H1 (cell line): ENCODE results near the gene KRTAP20-3. TPM values are rescaled to one million over a fixed set of nuclear protein-coding genes. Genes with fewer than 3 reads are reported as not detected.

Source experiments
- CTCF ChIA-PET: fragments of 300-600 bp; sonication (Branson Sonifier 250); formaldehyde crosslinking; loops from one replicate; lab custom pipeline; 2021; ENCODE audit not compliant: partially characterized antibody; lab: Charles Lee
- POLR2A ChIA-PET: fragments of 300-600 bp; sonication (Branson Sonifier 250); formaldehyde crosslinking; loops from one replicate; lab custom pipeline; 2021; ENCODE audit warnings: inconsistent platforms; ENCODE audit not compliant: partially characterized antibody; lab: Charles Lee
- DNase-seq, 2 experiments: peaks; one replicate each; pipeline versions ENCODE4 v3.0.0 to v3.0.0-alpha.2; 2010 to 2022; ENCODE audit warnings: low spot score in 2 of 2, low read depth in 1 of 2, mixed read lengths in 1 of 2
- FAIRE-seq: peaks from 2 replicates; lab custom pipeline; 2011; peaks lifted over from hg19 to GRCh38; lab: Jason Lieb, UNC
- H2AFZ ChIP-seq: 2 replicates; pipeline ENCODE4 v1.8.1; 2012; ENCODE audit warnings: low read length, inconsistent platforms
- H2AK5ac ChIP-seq: 2 replicates; pipeline ENCODE4 v1.6.1; 2013; ENCODE audit warnings: low read depth, low read length
- H2BK120ac ChIP-seq: replicated peaks from 2 replicates; pipeline ENCODE3; 2013; ENCODE audit warnings: low read depth, low read length, inconsistent platforms
- H2BK12ac ChIP-seq: 2 replicates; pipeline ENCODE4 v1.6.1; 2013; ENCODE audit warnings: low read depth, low read length
- H2BK15ac ChIP-seq: 2 replicates; pipeline ENCODE4 v1.6.1; 2013; ENCODE audit warnings: low read length
- H2BK20ac ChIP-seq: 2 replicates; pipeline ENCODE4 v1.6.1; 2013; ENCODE audit warnings: low read length
- H2BK5ac ChIP-seq: 2 replicates; pipeline ENCODE4 v1.6.1; 2013; ENCODE audit warnings: low read depth, low read length
- H3K14ac ChIP-seq: 2 replicates; pipeline ENCODE4 v1.6.1; 2013; ENCODE audit warnings: inconsistent platforms; ENCODE audit not compliant: insufficient read length
- H3K18ac ChIP-seq: 2 replicates; pipeline ENCODE4 v1.6.1; 2013; ENCODE audit warnings: low read length; ENCODE audit errors: extremely low read depth
- H3K23ac ChIP-seq: 2 replicates; pipeline ENCODE4 v1.6.1; 2013; ENCODE audit warnings: inconsistent platforms; ENCODE audit not compliant: insufficient read length
- H3K23me2 ChIP-seq: 2 replicates; pipeline ENCODE4 v1.6.1; 2013; ENCODE audit warnings: low read depth, low read length
- H3K27ac ChIP-seq: 2 replicates; pipeline ENCODE4 v1.6.1; 2011; ENCODE audit warnings: low read depth, low read length, inconsistent platforms
- H3K27me3 ChIP-seq, 4 experiments: replicated peaks in 1 of 4; 1 replicate in 1 of 4; 2 replicates in 3 of 4; pipeline versions ENCODE4 v1.6.1 to v1.8.1; 2011 to 2013; ENCODE audit warnings: low read length in 3 of 4, mild to moderate bottlenecking in 3 of 4, inconsistent platforms in 2 of 4, mixed read lengths in 2 of 4, moderate library complexity in 1 of 4; ENCODE audit not compliant: control insufficient read depth in 3 of 4, insufficient read depth in 3 of 4; ENCODE audit errors: extremely low read depth in 1 of 4
- H3K36me3 ChIP-seq, 4 experiments: 2 replicates each; pipeline versions ENCODE4 v1.6.1 to v1.8.1; 2011 to 2013; ENCODE audit warnings: mild to moderate bottlenecking in 4 of 4, low read length in 3 of 4, moderate library complexity in 2 of 4, control low read depth in 1 of 4, inconsistent platforms in 1 of 4; ENCODE audit not compliant: insufficient read depth in 4 of 4, control insufficient read depth in 2 of 4
- H3K4ac ChIP-seq: replicated peaks from 2 replicates; pipeline ENCODE3; 2013; ENCODE audit warnings: low read length, low read depth, mixed read lengths, inconsistent platforms; ENCODE audit not compliant: insufficient read length
- H3K4me1 ChIP-seq, 4 experiments: replicated peaks in 1 of 4; 1 replicate in 1 of 4; 2 replicates in 3 of 4; pipeline versions ENCODE4 v1.6.1 to v1.8.1; 2011 to 2013; ENCODE audit warnings: low read length in 3 of 4, inconsistent platforms in 2 of 4, mixed read lengths in 1 of 4; ENCODE audit not compliant: insufficient read depth in 4 of 4, control insufficient read depth in 3 of 4
- H3K4me2 ChIP-seq, 2 experiments: 2 replicates each; pipeline versions ENCODE4 v1.6.1 to v1.8.1; 2011 to 2013; ENCODE audit warnings: low read depth in 2 of 2, low read length in 2 of 2, control low read depth in 1 of 2, inconsistent platforms in 1 of 2, mild to moderate bottlenecking in 1 of 2; ENCODE audit not compliant: insufficient read depth in 1 of 2
- H3K4me3 ChIP-seq, 4 experiments: fragments of 200-600, 300-600 bp in 1 of 4; sonication (generic), shearing (Covaris generic), sonication (Bioruptor Twin) in 1 of 4; 2 replicates each; pipeline versions ENCODE4 v1.5.1 to v1.8.1; 2011 to 2016; ENCODE audit warnings: low read length in 4 of 4, low read depth in 3 of 4, control low read depth in 2 of 4, inconsistent platforms in 2 of 4, mild to moderate bottlenecking in 2 of 4, mixed read lengths in 1 of 4, moderate library complexity in 1 of 4; ENCODE audit not compliant: insufficient read depth in 2 of 4; ENCODE audit errors: extremely low read depth in 1 of 4
- H3K56ac ChIP-seq: replicated peaks from 2 replicates; pipeline ENCODE3; 2013; ENCODE audit warnings: low read depth, mild to moderate bottlenecking, mixed read lengths, low read length, inconsistent platforms; ENCODE audit not compliant: insufficient read length
- H3K79me1 ChIP-seq: 2 replicates; pipeline ENCODE4 v1.6.1; 2013; ENCODE audit warnings: low read depth, low read length, control low read depth
- H3K79me2 ChIP-seq, 2 experiments: 2 replicates each; pipeline versions ENCODE4 v1.6.1 to v1.8.1; 2012 to 2013; ENCODE audit warnings: low read length in 2 of 2, mild to moderate bottlenecking in 2 of 2, inconsistent platforms in 1 of 2; ENCODE audit not compliant: insufficient read depth in 2 of 2, control insufficient read depth in 1 of 2
- H3K9ac ChIP-seq, 4 experiments: replicated peaks in 1 of 4; 1 replicate in 1 of 4; 2 replicates in 3 of 4; pipeline versions ENCODE4 v1.6.1 to v1.8.1; 2011 to 2013; ENCODE audit warnings: low read depth in 3 of 4, low read length in 3 of 4, control low read depth in 2 of 4, mild to moderate bottlenecking in 2 of 4, moderate library complexity in 2 of 4, inconsistent platforms in 1 of 4; ENCODE audit errors: extremely low read depth in 1 of 4
- H3K9me3 ChIP-seq, 2 experiments: 2 replicates each; pipeline versions ENCODE4 v1.6.1 to v1.8.1; 2012 to 2013; ENCODE audit warnings: mild to moderate bottlenecking in 2 of 2, moderate library complexity in 2 of 2, control low read depth in 1 of 2, inconsistent platforms in 1 of 2, low read depth in 1 of 2, low read length in 1 of 2, mixed read lengths in 1 of 2; ENCODE audit not compliant: insufficient read depth in 2 of 2
- H4K20me1 ChIP-seq, 2 experiments: replicated peaks in 1 of 2; 2 replicates each; pipeline versions ENCODE3 to v1.8.1; 2011 to 2013; ENCODE audit warnings: inconsistent platforms in 2 of 2, low read length in 2 of 2, mild to moderate bottlenecking in 1 of 2; ENCODE audit not compliant: insufficient read depth in 2 of 2, control insufficient read depth in 1 of 2
- H4K5ac ChIP-seq: 2 replicates; pipeline ENCODE4 v1.6.1; 2013; ENCODE audit warnings: low read length, low read depth, mixed read lengths, inconsistent platforms; ENCODE audit not compliant: insufficient read length
- H4K8ac ChIP-seq: 2 replicates; pipeline ENCODE4 v1.8.0; 2013; ENCODE audit warnings: mild to moderate bottlenecking, moderate library complexity, low read length, inconsistent platforms; ENCODE audit not compliant: insufficient read depth; ENCODE audit errors: extremely low read depth
- H4K91ac ChIP-seq: replicated peaks from 2 replicates; pipeline ENCODE3; 2013; ENCODE audit warnings: low read length, mixed read lengths, inconsistent platforms; ENCODE audit not compliant: insufficient read length
- ASH2L ChIP-seq: fragments of 200-600, 300-600 bp; sonication (generic); IDR thresholded peaks from one replicate; pipeline ENCODE4 v1.7.1; 2017; ENCODE audit warnings: low read length
- ATF3 ChIP-seq: IDR thresholded peaks from 2 replicates; pipeline ENCODE4 v1.6.1; 2011; ENCODE audit warnings: low read depth, mild to moderate bottlenecking, low read length; ENCODE audit not compliant: insufficient read depth
- CBX5 ChIP-seq: fragments of 300-800, 300-1000 bp; sonication (generic); IDR thresholded peaks from 2 replicates; pipeline ENCODE4 v1.7.1; 2016; ENCODE audit warnings: antibody characterized with exemption, low read length, low read depth
- CBX8 ChIP-seq: fragments of 300-800, 300-1000 bp; sonication (generic); IDR thresholded peaks from 2 replicates; pipeline ENCODE4 v1.7.1; 2016; ENCODE audit warnings: low read depth, low read length, borderline replicate concordance
- CHD2 ChIP-seq: IDR thresholded peaks from 2 replicates; pipeline ENCODE4 v1.6.1; 2012; ENCODE audit warnings: low read length, improper control_type of control experiment
- CTBP2 ChIP-seq: IDR thresholded peaks from 2 replicates; pipeline ENCODE4 v1.7.0; 2011; ENCODE audit warnings: borderline replicate concordance, mild to moderate bottlenecking, moderate library complexity, mixed read lengths, low read length; ENCODE audit not compliant: insufficient read depth, insufficient read length
- JUN ChIP-seq: IDR thresholded peaks from 2 replicates; pipeline ENCODE4 v1.6.1; 2011; ENCODE audit warnings: low read depth, mild to moderate bottlenecking, improper control_type of control experiment, low read length
- KDM1A ChIP-seq: fragments of 200-600, 300-600 bp; sonication (generic); IDR thresholded peaks from 2 replicates; pipeline ENCODE4 v1.7.1; 2016; ENCODE audit warnings: mild to moderate bottlenecking, low read length, borderline replicate concordance
- KDM4A ChIP-seq: IDR thresholded peaks from one replicate; pipeline ENCODE4 v1.7.1; 2012; ENCODE audit warnings: low read depth, mild to moderate bottlenecking, moderate library complexity, low read length, inconsistent platforms; ENCODE audit not compliant: severe bottlenecking
- KDM5A ChIP-seq: fragments of 200-600 bp; IDR thresholded peaks from 2 replicates; pipeline ENCODE4 v1.7.1; 2012; ENCODE audit warnings: mild to moderate bottlenecking, low read length, inconsistent platforms, mixed read lengths
- NRF1 ChIP-seq: IDR thresholded peaks from 2 replicates; pipeline ENCODE4 v1.6.1; 2011; ENCODE audit warnings: mild to moderate bottlenecking, low read depth, low read length, improper control_type of control experiment
- POLR2A ChIP-seq, 2 experiments: IDR thresholded peaks; 1 replicate in 1 of 2; 2 replicates in 1 of 2; pipeline ENCODE4 v1.6.1; 2011; ENCODE audit warnings: low read depth in 2 of 2, low read length in 2 of 2, mild to moderate bottlenecking in 2 of 2; ENCODE audit errors: control extremely low read depth in 1 of 2
- POLR2AphosphoS5 ChIP-seq: IDR thresholded peaks from 2 replicates; pipeline ENCODE4 v1.6.1; 2011; ENCODE audit warnings: low read depth, low read length
- RAD21 ChIP-seq, 2 experiments: IDR thresholded peaks in 1 of 2; conservative IDR thresholded peaks in 1 of 2; 2 replicates each; pipeline ENCODE4 v1.6.1; 2011; ENCODE audit warnings: low read depth in 2 of 2, low read length in 2 of 2, improper control_type of control experiment in 1 of 2, inconsistent platforms in 1 of 2, mild to moderate bottlenecking in 1 of 2, moderate library complexity in 1 of 2
- RXRA ChIP-seq: IDR thresholded peaks from 2 replicates; pipeline ENCODE4 v1.6.1; 2011; ENCODE audit warnings: low read depth, mild to moderate bottlenecking, low read length, moderate library complexity; ENCODE audit not compliant: insufficient read depth
- SRF ChIP-seq: IDR thresholded peaks from 2 replicates; pipeline ENCODE4 v1.6.1; 2011; ENCODE audit warnings: mild to moderate bottlenecking, low read depth, low read length, moderate library complexity
- polyA plus RNA-seq, 7 experiments: library from polyadenylated mRNA; depleted of rRNA in 3 of 7; stranded (reverse) in 5 of 7; unstranded in 2 of 7; fragments of >200 nt in 5 of 7; fragments of 200-250 nt in 2 of 7; gene quantifications; 1 replicate in 5 of 7; 2 replicates in 1 of 7; 4 replicates in 1 of 7; pipeline versions ENCODE4 v1.2.1 to v1.2.3, GENCODE V29; 2011 to 2013; ENCODE audit warnings: missing spikeins in 2 of 7, mixed read lengths in 2 of 7
- total RNA-seq: library from RNA; stranded (reverse); fragmentation: NEBNext Ultra II Directional; extraction: Animal tissue kit (Norgen Biotek cat#: 25700); gene quantifications from 2 replicates; pipeline ENCODE4 v1.2.1, GENCODE V29; 2021

KRTAP20-3 gene
- total and polyA plus RNA-seq, 2 of the 8 experiments (the other 6 are each of a cell fraction or from before 2014, with no cell fraction given): not detected

- no peaks in the 10 kb centered on the region for H3K36me3 ChIP-seq
Measured at GRCh38 chr21:30676737-30677136, 34.1 kb downstream of the KRTAP20-3 start.

More at GRCh38 chr21:30676737-30677136, 34.1 kb downstream of the KRTAP20-3 start:
- no peaks in the 10 kb centered on the region for H3K79me2 ChIP-seq
- ChIA-PET POLR2A (no interaction called here), CTCF (no interaction called here)
- no peak overlapping the region for H3K56ac ChIP-seq
- no peak overlapping the region for H3K27ac ChIP-seq
- H4K20me1 ChIP-seq: no peaks in the 10 kb centered on the region
- no peak overlapping the region for H4K8ac ChIP-seq
- no peaks in the 10 kb centered on the region for H3K23me2 ChIP-seq
- no peak overlapping the region for H2BK5ac ChIP-seq
- H2BK120ac ChIP-seq: no peak overlapping the region
- H3K27me3 ChIP-seq: no peaks in the 10 kb centered on the region
- H3K18ac ChIP-seq: no peak overlapping the region
- H3K4ac ChIP-seq: no peak overlapping the region
- H3K23ac ChIP-seq: no peak overlapping the region
- no peaks in the 10 kb centered on the region for H3K4me1 ChIP-seq
- no peak overlapping the region for H2AK5ac ChIP-seq
- no peak for FAIRE-seq
- H3K9me3 ChIP-seq: no peaks in the 10 kb centered on the region
- H3K9ac ChIP-seq: no peak overlapping the region
- H4K5ac ChIP-seq: no peak overlapping the region
- H2BK15ac ChIP-seq: no peak overlapping the region
- no peak overlapping the region for H4K91ac ChIP-seq
- H2AFZ ChIP-seq: no peak overlapping the region
- H2BK20ac ChIP-seq: no peak overlapping the region
- no peaks in the 10 kb centered on the region for H3K79me1 ChIP-seq
- no peak overlapping the region for H3K4me2 ChIP-seq
- no peak for TF ChIP-seq KDM4A
- TF ChIP-seq NRF1: no peak
- no peak for TF ChIP-seq KDM1A
- TF ChIP-seq CBX5: no peak
- no peak for TF ChIP-seq CHD2
- no peak for TF ChIP-seq POLR2AphosphoS5
- TF ChIP-seq RAD21 (IDR thresholded peaks at IDR 0.05 in 1 of 2, conservative IDR thresholded peaks at IDR 0.05 in 1 of 2; ENCODE audit: low read depth in 2 of 2, low read length in 2 of 2): no peak
- TF ChIP-seq CTBP2: no peak
- no peak for TF ChIP-seq KDM5A
- TF ChIP-seq SRF: no peak
- TF ChIP-seq CBX8: no peak
- TF ChIP-seq ATF3: no peak
- TF ChIP-seq JUN: no peak
- TF ChIP-seq ASH2L: no peak
- no peak for TF ChIP-seq POLR2A (IDR thresholded peaks at IDR 0.05; ENCODE audit: control extremely low read depth in 1 of 2, low read depth in 2 of 2, low read length in 2 of 2)
- no peak for TF ChIP-seq RXRA
- TF ChIP-seq, all 59 proteins: peak for 0
- H3K4me3 ChIP-seq: no peak overlapping the region
- DNase-seq: no peak
- no peak overlapping the region for H2BK12ac ChIP-seq
- no peak overlapping the region for H3K14ac ChIP-seq
